Fibroblast of skin of abdomen (primary cell): Measurements from ENCODE around the gene ZG16B. TPM values are rescaled to one million over a fixed set of nuclear protein-coding genes. Genes with fewer than 3 reads are reported as not detected.

Source experiments
- DNase-seq: peaks from one replicate; pipeline ENCODE4 v3.0.0-alpha.2; 2013
- polyA plus RNA-seq, 2 experiments: library from polyadenylated mRNA; unstranded; fragments of 120-200 nt; gene quantifications; one replicate each; pipeline ENCODE4 v1.2.1, GENCODE V29; 2013; ENCODE audit not compliant: insufficient read length in 2 of 2

ZG16B gene, protein sequence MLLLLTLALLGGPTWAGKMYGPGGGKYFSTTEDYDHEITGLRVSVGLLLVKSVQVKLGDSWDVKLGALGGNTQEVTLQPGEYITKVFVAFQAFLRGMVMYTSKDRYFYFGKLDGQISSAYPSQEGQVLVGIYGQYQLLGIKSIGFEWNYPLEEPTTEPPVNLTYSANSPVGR
- not detected for polyA plus RNA-seq (2013, experiment 1 of 2; ENCODE audit: insufficient read length)
- polyA plus RNA-seq (2013, experiment 2 of 2; ENCODE audit: insufficient read length), result 0.12 TPM

DNA sequence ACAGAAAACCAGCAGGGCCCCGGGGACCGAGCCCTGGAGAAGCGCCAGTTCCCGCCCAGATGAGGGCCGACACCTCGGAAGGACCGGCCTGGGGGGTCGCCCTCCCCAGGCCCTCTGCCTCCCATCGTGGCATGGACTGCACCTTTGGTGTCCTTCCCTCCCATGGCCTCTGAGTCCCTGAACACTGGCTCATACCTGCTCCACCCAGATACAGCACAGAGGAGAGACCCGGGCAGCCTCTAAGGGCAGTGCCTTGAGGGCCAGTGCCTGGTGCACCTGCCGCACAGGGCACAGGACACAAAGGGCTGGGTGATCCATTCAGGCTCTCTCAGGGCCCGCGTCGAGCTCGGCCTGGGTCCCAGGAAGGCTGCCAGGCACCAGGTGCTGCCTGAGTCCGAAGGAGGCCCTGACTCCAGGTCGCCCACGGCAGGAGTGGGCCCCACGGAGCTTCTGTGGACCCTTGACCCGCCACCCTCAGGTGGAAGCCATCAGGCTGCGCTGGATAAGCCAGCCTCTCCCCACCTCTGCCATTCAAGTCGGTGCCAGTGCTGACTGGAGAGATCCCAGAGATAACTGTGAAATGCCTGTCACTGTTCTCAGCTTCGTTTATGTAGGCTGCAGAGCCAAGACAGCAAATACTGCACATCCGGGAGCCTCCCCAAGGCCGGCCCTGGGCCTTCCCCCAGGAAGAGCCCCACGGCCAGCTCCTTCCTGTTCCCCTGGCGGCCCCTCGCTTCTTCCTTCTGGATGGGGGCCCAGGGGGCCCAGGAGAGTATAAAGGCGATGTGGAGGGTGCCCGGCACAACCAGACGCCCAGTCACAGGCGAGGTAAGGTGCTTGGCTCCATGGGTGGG lies at the start of gene ZG16B:
Gene ZG16B, plus strand, starts transcription at position 803 of the 854 bp plus-strand sequence. CDS start 139 bp downstream, outside the sequence.
- no peak for DNase-seq

DNA sequence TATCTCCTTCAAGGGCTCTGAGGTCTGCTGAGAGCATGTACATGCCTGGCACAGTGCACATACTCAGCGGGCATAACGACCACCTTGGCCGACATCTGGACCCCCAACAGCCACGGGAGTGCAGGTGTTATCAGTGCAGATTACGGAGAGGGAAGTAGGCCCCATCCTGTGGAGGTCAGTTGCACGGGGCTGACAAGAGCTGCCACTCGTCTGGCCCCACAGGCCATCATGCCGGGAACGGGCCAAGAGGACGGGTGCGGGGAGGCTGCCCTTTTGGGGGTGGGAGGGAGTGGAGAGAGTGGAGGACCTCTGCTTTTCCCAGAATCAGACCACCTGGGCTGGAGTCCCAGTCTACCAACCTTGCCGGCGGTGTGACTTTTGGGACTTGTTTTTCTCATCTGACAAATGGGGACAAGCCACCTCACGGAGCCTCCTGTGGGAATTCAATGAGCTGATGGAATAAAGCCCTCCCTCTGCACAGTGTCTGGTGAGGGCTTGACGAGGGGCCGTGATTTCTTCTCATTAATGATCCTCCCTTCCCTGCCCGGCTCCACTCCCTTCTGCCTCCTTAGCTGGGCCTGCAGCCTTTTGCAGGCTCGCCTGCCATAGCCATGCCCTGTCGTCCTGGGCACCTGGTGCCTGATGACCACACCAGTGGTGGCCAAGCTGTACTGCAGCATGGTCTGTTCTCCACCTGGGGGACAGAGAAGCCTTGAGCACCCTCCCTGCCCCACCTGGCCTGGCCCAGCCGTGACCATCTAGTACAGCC lies 47.3 kb upstream of the ZG16B start:
- no peak for DNase-seq

DNA sequence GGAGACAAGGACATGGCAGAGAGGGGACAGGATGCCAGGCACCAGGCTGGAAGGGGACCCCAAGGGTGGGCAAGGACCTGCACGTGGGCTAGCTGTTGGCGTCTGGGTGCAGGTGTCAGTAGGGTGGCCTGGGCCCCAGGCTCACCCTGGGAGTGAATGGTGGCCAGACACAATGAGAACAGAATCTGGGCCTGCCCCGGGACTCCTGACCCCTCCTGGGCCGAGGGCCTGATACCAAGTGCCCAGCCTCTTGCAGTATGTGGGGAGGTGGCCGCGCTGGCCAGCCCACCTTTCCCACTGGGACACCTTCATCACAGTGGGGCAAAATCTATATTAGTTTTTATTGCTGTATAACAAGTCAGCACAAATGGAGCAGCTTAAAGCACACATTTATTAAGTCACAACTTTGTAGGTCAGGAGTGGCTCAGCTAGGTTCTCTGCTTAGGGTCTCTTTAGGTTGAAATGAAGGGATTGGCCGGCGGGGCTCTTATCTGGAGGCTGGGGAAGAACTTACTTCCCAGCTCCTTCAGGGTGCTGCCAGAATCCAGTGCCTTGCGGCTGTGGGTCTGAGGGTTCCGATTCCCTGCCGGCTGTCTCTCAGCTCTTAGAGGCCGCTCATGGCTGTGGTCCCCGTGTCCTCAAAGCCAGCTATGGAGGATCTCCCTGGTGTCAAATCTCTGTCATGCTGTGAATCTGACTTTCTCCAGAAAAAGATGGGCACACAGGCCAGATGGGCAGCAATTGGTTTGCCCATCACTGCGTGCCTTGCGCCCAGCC lies 46.3 kb upstream of the ZG16B start:
- DNase-seq, result no peak

DNA sequence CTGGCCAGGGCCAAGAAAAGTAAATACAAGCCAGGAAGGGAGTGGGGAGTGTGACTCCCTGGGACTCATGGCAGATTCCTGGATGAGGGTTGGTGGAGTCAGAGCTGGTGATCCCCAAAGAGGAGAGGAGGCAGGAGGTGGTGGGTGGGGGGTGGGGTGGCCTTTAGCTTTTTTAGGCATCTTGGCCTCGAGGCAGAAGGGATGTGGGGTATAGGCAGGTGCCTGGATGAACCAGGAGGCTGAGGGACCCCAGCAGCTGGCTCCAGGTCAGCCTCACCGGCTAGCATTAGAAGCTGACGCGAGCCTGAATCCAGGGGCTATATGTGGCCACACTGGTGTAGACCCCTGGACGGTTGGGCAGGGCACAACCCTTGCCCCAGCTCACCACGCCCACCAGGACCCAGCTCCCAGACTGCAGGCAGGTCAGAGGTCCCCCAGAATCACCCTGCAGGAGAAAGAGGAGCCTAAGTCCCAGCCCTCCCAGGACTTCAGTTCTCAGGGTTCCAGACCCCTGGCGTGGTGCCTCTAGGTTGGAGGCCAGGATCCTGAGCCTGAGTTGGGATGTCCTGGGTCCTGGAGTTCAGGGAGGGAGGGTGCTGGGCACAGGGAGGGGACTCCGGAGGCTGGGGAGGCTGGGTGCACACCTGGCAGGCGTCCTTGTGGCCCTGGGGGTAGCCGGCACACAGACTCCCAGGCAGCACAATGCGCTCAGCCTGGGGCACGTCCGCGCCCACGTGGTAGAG lies 45.6 kb upstream of the ZG16B start:
- DNase-seq, result no peak

GRCh38 chr16:2785101-2785991 lies 44.8 kb upstream of the ZG16B start:
- DNase-seq, result no peak

- DNase-seq, result no peak
Observed at GRCh38 chr16:2786061-2786825, 43.9 kb upstream of the ZG16B start.

DNA sequence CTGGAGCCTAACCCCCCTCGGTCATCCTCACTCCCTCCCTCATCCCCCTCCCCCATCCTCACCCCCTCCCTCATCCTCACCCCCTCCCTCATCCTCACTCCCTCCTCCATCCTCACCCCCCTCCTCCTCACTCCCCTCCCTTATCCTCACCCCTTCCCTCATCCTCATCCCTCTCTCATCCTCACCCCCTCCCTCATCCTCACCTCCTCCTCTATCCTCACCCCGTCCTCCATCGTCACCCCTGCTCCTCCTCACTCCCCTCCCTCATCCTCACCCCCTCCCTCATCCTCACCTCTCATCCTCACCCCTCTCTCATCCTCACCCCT lies 43.3 kb upstream of the ZG16B start:
- DNase-seq, result no peak

DNA sequence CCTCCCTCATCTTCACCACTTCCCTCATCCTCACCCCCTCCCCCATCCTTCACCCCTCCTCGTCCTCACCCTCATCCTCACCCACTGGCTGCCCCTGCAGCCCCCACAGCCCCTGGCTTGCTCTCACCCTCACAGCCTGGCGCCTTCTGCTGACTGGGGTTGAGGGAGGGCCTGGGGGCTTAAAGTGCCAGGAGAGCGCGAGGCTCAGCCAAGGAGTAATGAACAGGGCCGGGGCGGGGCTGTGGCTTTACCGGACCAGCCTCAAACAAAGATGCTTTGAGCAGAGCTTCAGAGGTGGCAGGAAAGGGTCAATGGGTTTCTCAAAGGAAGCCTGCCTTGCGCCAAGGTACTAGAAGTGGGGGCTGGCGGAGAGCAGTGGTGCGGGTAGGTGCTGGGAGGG lies 42.7 kb upstream of the ZG16B start, which contains the start of gene PRSS33:
Gene PRSS33, minus strand, starts transcription at position 155 of the 400 bp plus-strand sequence. CDS start 1,013 bp downstream, outside the sequence.
- DNase-seq, result no peak

DNA sequence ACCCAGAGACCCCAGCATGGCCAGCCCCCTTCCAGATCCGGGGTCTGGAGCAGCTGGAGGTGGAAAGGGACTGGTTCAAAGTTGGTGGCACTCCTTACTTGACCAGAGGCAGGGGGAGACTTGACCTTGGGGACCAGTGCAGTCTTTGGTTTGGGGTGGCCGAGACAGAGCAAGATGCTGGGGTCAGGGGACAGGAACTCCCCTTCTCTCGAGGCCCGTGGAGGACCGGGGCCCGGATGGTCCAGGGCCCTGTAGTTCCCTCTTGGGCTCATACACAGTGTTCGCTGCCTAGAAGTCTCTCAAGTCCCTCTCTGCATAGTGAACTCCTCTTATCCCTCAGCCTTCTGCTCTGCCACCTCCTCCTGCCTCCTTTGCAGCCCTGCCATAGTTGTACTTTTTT lies 42.1 kb upstream of the ZG16B start:
- no peak for DNase-seq

DNA sequence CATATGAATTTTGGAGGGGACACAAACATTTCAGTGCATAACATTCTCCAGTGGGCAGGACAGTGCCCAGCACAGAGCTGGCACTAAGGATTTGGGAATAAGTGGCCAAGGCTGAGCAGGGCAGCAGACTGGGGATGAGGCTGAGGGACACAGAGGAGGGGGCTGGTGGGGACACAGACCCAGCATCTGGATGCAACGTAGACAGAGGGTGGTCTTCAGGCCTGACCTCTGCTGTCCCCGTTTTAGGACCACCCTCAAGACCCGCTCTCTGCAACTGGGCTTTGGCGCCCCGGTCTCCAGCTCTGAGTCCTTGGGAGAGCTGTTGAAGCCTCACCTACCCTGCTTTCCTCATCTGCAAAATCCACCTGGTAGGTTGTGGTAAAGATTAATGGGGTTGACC lies 39.5 kb upstream of the ZG16B start:
- no peak for DNase-seq

DNA sequence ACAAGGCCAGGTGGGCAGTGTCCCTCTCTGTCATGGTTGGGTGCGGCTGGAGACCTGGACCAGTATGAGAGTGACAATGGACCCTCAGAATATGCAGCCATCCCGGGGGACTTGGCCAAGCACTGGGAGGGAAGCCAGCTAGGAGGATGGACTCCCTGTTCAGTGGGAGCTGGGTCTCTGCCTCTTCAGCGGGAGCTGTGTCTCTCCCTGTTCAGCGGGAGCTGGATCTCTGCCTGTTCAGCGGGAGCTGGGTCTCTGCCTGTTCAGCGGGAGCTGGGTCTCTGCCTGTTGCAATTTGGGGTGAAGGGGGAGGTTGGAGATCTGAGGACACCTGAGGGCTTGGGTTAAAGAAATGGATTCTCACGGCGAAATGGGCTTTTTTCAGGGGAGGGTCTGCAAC lies 38.9 kb upstream of the ZG16B start:
- no peak for DNase-seq

- DNase-seq, result no peak
Observed at GRCh38 chr16:2792940-2793339, 37.2 kb upstream of the ZG16B start.

GRCh38 chr16:2795395-2796143 lies 34.5 kb upstream of the ZG16B start:
- DNase-seq, result no peak

DNA sequence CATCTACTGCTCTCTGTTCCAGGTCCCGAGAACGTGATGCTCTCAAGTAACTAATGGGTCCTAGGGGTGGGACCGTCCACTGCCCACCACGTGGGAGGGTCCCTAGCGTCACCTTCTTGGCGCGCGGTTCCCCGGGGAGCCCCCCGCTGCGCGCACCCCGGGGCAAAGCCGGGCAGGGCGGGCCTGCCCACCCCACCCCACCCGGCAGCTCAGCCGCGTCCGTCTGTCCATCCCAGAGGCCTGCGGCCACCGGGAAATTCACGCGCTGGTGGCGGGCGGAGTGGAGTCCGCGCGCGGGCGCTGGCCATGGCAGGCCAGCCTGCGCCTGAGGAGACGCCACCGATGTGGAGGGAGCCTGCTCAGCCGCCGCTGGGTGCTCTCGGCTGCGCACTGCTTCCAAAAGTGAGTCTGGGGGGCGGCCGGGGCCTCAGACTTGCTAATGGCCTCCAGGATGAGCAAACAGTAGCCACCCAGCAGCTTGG lies 31.3 kb upstream of the ZG16B start:
- DNase-seq, result no peak

- DNase-seq, result no peak
Observed at GRCh38 chr16:2799205-2799858, 30.8 kb upstream of the ZG16B start.

- DNase-seq, result no peak
Observed at GRCh38 chr16:2799859-2800226, 30.3 kb upstream of the ZG16B start.

DNA sequence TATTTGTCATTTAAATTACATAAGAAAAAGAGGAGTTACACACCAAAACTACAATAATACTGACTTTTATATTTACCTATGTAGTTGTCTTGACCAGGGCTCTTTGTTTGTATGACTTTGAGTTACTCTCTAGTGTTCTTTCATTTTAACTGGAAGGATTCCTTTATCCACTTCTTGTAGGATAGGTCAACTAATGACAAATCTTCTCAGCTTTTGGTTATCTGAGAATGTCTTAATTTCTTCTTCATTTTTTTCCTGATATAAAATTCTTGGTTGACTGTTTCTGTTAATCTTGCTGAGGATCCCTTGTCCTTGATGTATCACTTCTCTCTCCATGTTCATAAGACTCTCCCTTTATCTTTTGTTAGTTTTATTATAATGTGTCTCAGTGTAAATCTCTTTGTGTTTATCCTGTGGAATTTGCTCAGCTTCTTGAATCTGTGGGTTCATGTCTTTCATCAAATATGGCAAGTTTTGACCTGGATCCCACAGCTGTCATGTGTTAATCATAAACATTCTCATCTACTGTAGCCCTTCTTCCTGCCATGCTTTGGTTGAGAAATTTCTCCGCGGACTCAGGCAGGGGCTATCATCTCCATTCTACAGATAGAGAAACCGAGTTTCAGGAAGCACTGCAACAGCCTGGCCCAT lies 26.4 kb upstream of the ZG16B start:
- no peak for DNase-seq

DNA sequence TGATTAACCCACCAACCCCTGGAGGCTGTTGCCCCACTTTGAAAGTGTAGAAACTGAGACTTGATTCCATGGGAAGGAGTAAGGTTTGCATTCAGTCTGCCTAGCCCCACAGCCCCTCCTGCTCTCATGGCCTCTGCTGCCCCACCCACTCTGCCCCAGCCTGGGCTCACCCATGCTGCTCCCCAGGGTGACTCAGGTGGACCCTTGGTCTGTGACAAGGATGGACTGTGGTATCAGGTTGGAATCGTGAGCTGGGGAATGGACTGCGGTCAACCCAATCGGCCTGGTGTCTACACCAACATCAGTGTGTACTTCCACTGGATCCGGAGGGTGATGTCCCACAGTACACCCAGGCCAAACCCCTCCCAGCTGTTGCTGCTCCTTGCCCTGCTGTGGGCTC lies 25.4 kb upstream of the ZG16B start:
- DNase-seq, result no peak
